GM19193 (cell line): Measurements from ENCODE around the gene RNH1.
A peak's percentile ranks its signal among the peaks of the same experiment; 100 is the strongest.

Source experiments
- POLR2A ChIP-seq: IDR thresholded peaks from 4 replicates; pipeline ENCODE4 v1.6.1; 2011; ENCODE audit not compliant: insufficient read depth, insufficient read length; ENCODE audit errors: extremely low read depth

The RNH1 gene

DNA sequence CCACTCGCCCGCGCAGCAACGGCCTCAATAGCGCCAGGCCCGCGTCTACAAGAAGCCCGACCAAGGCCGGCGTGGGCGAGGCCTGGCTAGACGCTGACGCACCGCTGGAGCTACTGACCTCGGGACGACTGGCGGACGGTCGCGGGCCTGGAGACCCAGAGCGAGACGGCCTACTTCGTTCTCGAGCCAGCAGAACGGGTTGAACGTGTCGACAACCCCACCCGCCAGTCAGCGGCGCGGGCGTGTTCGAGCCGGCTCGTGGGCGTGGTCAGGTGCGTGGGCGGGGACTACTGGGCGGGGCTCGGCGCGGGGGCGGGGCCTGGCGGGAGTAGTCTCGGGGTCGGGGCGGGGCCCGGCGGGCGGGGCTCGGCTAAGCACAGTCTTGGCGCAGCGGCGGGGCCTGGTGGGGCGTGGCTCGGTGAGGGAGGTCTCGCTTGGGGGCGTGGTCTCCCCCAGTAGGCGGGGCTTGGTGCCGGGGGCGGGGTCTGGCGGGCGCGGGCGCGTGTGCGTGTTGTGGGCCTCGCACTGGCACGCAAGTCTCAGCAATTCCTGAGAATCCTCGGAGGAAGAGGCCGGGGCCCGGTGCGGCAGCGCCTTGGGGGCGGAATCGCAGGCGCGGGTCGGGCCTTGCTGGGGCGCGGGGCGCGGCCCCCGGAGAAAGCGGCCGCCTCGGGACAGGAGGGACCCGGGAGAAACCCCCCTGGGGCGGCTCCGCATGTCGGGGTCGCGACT is at the start of gene RNH1:
TSS of gene RNH1 (minus strand) at position 248 of the 732 bp plus-strand sequence. CDS start 5,080 bp downstream, outside the sequence.
- TF ChIP-seq POLR2A = peak; percentile 71

DNA sequence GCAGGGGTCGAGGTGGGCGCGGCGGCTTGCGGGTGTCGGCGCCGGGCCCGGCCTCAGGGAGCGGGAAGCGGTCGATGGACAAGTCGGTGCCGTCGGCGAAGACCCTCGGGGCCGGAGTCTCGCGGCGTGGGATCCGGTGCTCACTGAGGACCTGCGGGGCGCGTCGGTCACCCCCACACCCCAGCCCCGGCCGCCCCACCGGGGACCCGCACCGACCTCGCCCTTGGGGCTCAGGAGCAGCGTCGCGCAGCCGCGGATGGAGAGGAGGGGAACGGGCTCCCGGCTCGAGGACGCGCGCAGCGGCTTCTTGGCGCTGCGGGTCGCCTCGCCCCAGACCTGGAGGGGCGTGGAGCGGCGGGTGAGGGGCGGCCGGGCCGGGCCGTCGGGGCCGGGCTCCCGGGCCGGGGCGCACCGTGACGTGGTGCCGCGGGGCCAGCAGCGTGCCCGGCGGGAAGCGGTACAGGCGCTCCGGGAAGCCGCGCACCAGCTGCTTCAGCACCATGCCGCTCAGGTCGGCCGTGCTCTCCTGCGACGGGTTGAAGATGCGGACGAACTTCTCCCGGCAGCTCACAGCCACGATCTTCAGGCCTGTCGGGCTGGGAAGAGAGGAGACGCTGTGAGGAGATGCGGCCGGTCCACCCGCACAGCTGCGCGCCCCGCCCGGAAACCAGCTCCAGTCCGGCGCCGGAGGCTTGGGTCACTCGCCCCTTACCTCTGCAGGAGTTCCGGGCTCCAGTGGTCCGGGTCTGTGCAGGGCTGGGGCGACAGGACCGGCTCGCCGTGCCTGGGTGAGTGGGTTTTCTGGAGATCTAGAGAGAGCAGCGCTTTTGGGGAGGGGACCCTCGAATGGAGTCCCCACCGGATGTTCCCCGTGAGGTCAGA is 49.0 kb upstream of the RNH1 start:
- TF ChIP-seq POLR2A = no peak

DNA sequence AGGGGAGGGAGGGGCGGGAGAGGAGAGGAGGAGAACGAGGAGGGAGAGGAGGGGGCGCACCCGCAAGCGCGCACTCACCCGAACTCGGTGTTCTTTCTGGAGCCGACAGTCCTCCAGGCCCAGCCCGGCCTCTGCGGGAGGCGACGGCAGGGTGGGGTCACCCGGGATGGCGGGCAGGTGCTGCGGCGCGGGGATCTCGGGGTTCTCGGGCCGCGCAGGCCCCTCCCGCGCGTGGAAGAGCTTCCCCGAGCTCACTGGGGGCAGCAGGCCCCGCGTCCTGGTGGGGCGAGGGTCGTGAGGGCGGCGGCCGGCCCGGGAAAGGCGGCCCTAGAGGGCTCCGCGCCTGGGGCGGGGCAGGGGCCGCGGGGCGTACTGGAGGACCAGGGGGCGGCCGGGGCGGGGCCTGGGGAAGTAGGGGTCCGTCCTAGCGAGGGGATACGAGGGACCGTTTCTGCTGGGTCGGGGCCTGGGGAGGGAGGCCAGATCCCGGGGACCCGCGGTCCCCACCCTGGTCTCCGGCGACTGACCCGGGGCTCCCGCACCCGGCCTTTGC is 48.3 kb upstream of the RNH1 start:
- no peak for TF ChIP-seq POLR2A

DNA sequence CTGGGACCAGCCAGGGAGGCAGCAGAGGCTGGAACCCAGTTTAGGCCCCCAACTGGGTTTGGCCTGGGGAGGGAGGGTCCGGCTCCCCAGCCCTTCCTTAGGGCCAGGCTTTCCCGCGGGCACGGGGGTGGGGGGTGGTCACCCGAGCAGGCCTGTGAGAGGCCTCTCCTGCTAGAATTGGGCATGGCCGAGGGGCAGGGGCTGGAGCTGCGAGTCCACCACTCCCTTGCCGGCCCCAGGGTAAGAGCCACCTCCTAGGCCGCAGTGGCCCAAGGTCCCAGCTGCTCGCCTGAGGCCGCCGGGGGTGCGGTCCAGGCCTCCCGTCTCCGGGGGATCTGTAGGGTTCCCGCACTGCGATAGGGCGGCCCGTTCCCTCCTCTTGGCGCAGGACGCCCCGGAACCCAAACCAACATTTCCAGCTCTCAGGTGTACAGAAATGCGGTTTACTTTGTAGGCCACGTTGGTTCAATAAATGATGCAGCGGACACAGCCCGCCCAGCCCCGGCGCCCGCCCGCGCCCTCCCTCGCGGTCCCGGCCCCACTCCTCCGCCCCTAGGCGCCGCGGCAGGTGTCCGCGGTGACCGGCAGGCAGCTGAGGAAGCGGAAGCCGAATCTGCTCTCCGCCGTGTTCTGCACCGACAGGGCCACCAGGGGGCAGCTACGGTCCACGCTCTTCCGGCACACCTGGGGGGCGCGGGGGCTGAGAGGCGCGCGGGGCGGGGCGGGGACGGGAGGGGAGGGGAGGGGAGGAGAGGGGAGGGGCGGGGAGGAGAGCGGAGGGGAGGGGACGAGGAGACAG is 47.6 kb upstream of the RNH1 start:
- no peak for TF ChIP-seq POLR2A

DNA sequence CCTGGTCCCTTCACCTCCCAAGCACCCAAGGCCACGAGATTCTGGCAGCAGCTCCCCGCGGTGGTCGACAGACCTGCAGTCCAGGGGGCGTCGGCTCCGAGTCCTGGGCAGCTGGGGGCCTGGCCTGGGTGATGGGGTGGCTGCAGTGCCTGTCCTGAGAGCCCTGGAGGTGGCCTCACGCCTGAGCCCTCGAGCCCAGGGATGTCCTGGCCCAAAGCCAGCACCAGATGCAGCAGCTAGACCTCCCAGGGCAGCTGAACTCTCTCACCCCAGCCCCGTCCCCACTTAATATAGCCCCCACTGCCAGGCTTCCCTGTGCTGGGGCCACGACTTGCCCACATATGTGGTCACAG is 46.9 kb upstream of the RNH1 start:
- no peak for TF ChIP-seq POLR2A

DNA sequence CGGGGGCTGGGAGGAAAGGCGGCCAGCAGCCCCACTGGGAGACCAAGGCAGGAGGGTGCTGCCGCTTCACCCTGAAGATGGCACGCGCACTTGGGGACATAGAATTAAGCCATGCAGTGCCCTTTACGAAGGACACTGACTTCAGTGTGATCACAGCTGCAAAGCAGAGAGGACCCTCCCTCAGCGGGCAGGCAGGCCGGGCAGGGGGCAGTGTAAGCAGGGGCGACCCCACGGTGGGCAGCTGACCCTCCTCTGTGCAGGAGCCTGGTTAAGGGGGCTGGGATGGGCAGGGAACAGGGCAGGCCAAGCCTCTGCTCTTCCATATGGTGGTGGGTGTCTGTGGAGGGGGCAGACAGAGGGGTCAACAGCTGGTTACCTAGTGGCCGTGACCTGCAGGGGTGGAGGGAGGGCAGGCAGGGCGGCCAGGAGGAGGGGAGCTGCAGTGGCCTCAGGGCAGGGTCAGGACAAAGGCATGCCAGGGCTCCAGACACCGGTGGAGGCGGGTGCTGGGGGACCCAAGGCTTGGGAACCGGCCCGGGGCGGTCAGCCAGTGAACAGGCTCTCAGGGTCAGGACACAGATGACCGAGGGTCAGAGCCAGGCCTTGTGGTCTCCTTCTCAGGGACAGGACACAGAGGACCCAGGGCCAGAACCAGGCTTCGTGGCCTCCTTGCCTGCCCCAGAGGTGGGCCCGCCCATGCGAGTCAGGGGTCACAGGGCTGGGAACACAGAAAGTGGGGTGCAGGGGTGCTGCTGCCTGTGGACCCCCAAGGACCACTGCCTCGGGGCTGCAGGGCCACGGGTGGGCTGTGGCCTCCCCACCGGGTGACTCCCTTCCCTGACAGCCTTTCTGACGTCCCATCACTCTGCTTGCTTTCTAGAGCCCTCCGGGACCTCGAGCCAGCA is 46.3 kb upstream of the RNH1 start:
- no peak for TF ChIP-seq POLR2A

DNA sequence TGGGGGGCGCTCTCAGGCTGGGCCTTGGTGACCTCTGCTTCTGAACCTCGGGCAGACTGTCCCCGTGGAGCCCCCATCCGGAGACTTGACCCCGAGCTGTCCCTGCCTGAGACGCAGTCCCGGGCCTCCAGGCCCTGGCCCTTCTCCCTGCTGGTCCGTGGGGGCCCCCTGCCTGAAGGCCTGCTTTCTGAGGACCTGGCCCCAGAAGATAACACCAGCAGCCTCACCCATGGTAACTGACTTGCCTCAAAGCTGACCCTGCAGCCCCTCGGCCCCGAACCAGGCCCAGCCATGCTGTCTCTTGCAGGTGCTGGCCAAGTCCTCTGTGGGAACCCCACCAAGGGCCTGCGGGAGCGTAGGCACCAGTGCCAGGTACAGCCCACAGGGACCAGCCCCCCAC is 44.6 kb upstream of the RNH1 start:
- no peak for TF ChIP-seq POLR2A

DNA sequence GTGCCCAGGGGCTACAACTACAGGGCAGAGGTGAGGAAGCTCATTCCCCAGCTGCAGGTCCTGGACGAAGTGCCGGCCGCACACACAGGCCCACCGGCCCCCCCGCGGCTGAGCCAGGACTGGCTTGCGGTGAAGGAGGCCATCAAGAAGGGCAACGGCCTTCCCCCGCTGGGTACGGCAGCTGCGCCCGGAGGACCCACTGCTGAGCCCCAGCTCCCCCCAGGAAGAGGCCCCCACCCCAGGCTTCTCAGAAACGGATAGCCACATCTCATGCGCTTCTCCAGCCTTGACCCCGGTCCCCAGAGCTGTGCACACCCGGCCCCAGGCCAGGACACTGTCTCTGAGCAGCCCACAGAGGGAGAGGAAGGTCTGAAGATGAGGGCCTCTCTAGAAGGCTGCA is 44.1 kb upstream of the RNH1 start:
- no peak for TF ChIP-seq POLR2A

DNA sequence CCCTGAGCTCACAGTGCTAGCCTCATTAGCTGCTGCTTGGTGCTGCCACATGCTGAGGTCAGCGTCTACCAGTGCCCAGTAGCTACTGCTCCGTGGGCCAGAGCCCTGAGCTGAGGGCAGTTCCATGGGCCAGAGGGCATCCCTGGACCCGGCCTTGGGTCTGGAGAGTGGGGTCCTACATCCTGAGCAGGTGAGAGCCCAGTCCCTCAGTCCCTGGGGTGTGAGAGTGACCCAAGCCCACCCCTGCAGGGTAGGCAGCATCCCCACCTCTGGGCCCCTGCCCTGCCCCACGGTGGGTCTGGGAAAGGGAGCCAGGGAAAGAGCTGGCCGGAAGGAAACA is 43.7 kb upstream of the RNH1 start:
- TF ChIP-seq POLR2A = no peak

DNA sequence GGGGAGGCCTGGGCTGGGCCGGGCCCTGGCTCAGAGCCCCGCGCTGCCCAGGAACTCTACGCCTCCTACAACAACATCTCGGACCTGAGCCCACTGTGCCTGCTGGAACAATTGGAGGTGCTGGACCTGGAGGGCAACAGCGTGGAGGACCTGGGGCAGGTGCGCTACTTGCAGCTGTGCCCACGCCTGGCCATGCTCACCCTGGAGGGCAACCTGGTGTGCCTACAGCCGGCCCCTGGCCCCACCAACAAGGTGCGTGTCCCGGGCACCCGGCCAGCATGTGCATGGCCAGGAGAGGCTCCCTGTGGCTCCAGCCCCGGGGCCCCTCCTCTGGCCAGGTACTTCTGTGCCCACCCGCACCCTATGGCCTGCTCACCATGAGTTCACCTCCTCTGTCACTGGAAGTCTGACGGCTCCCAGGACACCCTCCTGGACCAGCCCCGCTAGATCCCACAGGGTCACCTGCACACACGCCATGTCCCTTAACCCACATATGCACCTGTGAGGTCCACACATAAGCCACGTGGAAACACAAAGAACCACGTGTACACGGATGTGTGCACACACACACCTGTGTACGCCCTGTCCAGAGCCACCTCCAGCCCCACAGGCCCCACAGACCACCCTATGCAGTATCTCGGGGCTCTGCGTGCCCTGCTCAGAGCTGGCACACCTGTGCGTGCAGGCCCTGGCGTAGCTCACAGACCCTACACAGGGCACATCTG is 43.1 kb upstream of the RNH1 start:
- TF ChIP-seq POLR2A = no peak

DNA sequence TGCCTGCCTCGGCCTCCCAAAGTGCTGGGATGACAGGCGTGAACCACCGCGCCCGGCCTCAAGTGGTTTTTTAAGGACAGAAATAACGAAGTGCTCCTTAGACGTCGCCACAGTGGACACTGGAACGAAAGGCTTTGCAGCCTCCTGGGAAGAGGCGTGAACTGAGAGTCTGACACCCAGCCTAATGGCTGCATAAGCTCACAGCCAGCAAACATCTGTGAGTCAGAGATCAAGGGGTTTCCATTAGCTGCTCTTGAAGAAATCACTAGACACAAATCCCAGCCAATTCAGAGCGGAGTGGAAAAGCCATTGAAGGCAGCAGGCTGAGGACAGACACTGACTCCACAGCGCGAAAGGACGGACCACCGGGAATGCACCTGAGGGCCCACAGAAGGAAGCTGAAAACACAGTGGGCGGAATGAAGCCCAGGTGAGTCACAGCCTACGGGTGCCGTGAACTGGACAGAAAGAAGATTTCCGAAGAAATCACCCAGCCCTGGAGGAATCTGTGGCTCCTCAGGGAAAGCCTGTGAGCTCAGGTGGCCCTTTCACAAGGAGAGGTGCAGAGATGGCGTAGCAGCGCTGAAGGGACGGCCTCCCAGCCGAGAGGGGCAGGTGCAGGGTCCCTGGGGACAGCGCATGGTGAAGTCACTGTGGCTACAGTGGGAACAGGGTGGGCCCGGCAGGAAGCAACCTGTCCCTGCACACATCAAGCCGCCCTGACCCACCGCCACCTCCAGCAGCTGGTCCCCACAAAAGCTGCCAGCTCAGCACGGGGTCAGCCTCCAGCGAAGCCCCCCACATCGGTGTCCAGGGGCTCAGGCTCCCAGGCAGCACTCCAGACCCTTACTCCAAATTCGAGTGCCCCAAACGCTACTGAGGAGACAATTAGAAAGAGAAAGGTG is 41.9 kb upstream of the RNH1 start:
- no peak for TF ChIP-seq POLR2A

DNA sequence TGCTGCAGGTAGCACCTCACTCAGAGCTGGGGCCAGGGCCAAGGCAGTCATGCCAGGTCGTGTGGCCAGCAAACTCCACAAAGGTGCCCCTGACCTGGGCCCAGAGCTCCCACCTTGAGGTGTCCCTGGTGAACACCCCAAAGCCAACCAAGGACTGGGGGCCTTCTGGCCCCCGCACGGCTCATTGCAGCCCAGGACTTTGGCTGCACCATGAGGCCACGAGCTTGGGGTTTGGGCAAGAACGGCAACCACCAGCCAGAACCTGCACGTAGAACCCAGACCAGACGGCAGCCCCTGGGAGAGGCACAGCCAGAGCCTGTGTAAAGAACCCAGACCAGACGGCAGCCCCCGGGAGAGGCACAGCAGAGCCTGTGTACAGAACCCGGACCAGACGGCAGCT is 38.1 kb upstream of the RNH1 start:
- no peak for TF ChIP-seq POLR2A

DNA sequence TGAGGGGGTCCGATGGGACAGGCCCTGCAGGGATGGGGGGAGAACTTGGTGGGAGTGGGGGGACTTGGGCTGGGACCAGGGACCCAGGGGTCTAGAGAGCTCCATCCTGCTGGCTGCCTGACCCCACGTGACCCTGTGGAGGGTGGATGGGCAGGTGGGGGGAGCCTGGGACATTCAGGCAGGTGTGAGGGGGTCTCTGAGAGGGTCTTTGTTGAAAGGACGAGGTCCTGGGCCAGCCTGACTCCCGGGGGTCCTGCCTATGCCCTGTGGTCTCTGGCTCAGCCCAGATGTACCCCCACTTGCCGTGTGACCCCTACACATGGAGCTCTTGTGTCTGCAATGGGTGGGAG is 37.8 kb upstream of the RNH1 start:
- TF ChIP-seq POLR2A = no peak
